HCT116 (cell line): ENCODE results near the gene B4GALNT2. TPM values are rescaled to one million over a fixed set of nuclear protein-coding genes. Genes with fewer than 3 reads are reported as not detected.

Experiments
- ATAC-seq: fragments of 200-7000 bp; cut with Tn5 transposase; 2 replicates; pipeline ENCODE4 v1.9.1; 2020; ENCODE audit warnings: mild to moderate bottlenecking, moderate library complexity
- BruUV-seq: library from RNA; stranded (reverse); fragments of 400-500 nt; replicated peaks from 2 replicates; lab custom pipeline; 2021; lab: Mats Ljungman, UMichigan
- CTCF ChIA-PET: fragments of 300-600 bp; sonication (Branson Sonifier 250); formaldehyde crosslinking; loops from one replicate; lab custom pipeline; 2021; ENCODE audit warnings: antibody characterized with exemption; lab: Charles Lee
- POLR2A ChIA-PET: fragments of 300-600, 350-600 bp; sonication (Branson Sonifier 250); formaldehyde crosslinking; loops from one replicate; lab custom pipeline; 2021; ENCODE audit warnings: antibody characterized with exemption; lab: Charles Lee
- RAD21 ChIA-PET, 2 experiments: fragments of 300-600 bp; sonication (Branson Sonifier 250); formaldehyde crosslinking; loops; one replicate each; lab custom pipeline; 2023; ENCODE audit warnings: low total read pairs in 2 of 2; ENCODE audit not compliant: uncharacterized antibody in 2 of 2, unreplicated experiment in 2 of 2, low non-redundant PET in 1 of 2; lab: Charles Lee
- DNase-seq: peaks from one replicate; pipeline ENCODE4 v3.0.0-alpha.2; 2010; ENCODE audit warnings: low read depth, low spot score
- H2AFZ ChIP-seq: fragments of 200-600 bp; shearing (Covaris generic), sonication (generic); 2 replicates; pipeline ENCODE4 v1.6.1; 2017; ENCODE audit warnings: low read depth, mixed run types, mixed read lengths, antibody characterized with exemption, low read length; ENCODE audit not compliant: poor library complexity, severe bottlenecking
- H3K27ac ChIP-seq: 2 replicates; pipeline ENCODE4 v1.5.1; 2012; ENCODE audit warnings: low read depth, low read length
- H3K27me3 ChIP-seq: fragments of 200-600 bp; sonication (generic); 2 replicates; pipeline ENCODE4 v1.6.1; 2016; ENCODE audit warnings: mixed run types, low read length, mixed read lengths; ENCODE audit not compliant: insufficient read depth
- H3K36me3 ChIP-seq, 2 experiments: fragments of 200-500 bp in 1 of 2; fragments of 200-600 bp in 1 of 2; sonication (Bioruptor generic) in 1 of 2; sonication (generic) in 1 of 2; 2 replicates each; pipeline versions ENCODE4 v1.5.1 to v1.6.1; 2014 to 2016; ENCODE audit warnings: low read length in 2 of 2, inconsistent platforms in 1 of 2, mixed read lengths in 1 of 2, mixed run types in 1 of 2; ENCODE audit not compliant: insufficient read depth in 2 of 2, control insufficient read depth in 1 of 2
- H3K4me1 ChIP-seq, 2 experiments: fragments of 200-600 bp in 1 of 2; sonication (generic) in 1 of 2; 2 replicates each; pipeline versions ENCODE4 v1.5.1 to v1.6.1; 2012 to 2017; ENCODE audit warnings: low read length in 2 of 2, inconsistent platforms in 1 of 2, mild to moderate bottlenecking in 1 of 2, mixed read lengths in 1 of 2, mixed run types in 1 of 2, moderate library complexity in 1 of 2; ENCODE audit not compliant: insufficient read depth in 2 of 2, control insufficient read depth in 1 of 2
- H3K4me2 ChIP-seq: fragments of 200-600 bp; sonication (generic); 2 replicates; pipeline ENCODE4 v1.6.1; 2017; ENCODE audit warnings: mixed run types, low read length, mixed read lengths
- H3K4me3 ChIP-seq, 2 experiments: fragments of 200-600 bp in 1 of 2; sonication (generic) in 1 of 2; replicated peaks in 1 of 2; 2 replicates each; pipeline ENCODE4 v1.5.1; 2011 to 2016; ENCODE audit warnings: low read length in 2 of 2, control low read depth in 1 of 2, low read depth in 1 of 2, mild to moderate bottlenecking in 1 of 2, mixed read lengths in 1 of 2, mixed run types in 1 of 2
- H3K79me2 ChIP-seq: fragments of 200-600 bp; sonication (generic); 2 replicates; pipeline ENCODE4 v1.6.1; 2017; ENCODE audit warnings: mild to moderate bottlenecking, mixed run types, low read length, moderate library complexity, mixed read lengths; ENCODE audit not compliant: insufficient read depth
- H3K9ac ChIP-seq: fragments of 200-600 bp; sonication (generic); 2 replicates; pipeline ENCODE4 v1.6.1; 2016; ENCODE audit warnings: low read length, mixed read lengths
- H3K9me2 ChIP-seq: fragments of 200-600 bp; sonication (generic), shearing (Covaris generic); 2 replicates; pipeline ENCODE4 v1.6.1; 2017; ENCODE audit warnings: mixed run types, mild to moderate bottlenecking, moderate library complexity; ENCODE audit not compliant: insufficient read depth
- H3K9me3 ChIP-seq, 2 experiments: fragments of 200-500 bp in 1 of 2; fragments of 200-600 bp in 1 of 2; sonication (Bioruptor generic) in 1 of 2; sonication (generic) in 1 of 2; 2 replicates each; pipeline ENCODE4 v1.6.1; 2014 to 2017; ENCODE audit warnings: low read length in 2 of 2, mixed read lengths in 2 of 2, inconsistent platforms in 1 of 2, low read depth in 1 of 2, mild to moderate bottlenecking in 1 of 2, mixed run types in 1 of 2, moderate library complexity in 1 of 2; ENCODE audit not compliant: control insufficient read depth in 1 of 2, insufficient read depth in 1 of 2
- H4K20me1 ChIP-seq: fragments of 200-600 bp; sonication (generic), shearing (Covaris generic); 2 replicates; pipeline ENCODE4 v1.6.1; 2017; ENCODE audit warnings: mixed run types, mild to moderate bottlenecking, moderate library complexity; ENCODE audit not compliant: insufficient read depth
- CBX3 ChIP-seq: IDR thresholded peaks from 2 replicates; pipeline ENCODE4 v1.6.1; 2012; ENCODE audit warnings: low read depth
- CEBPB ChIP-seq: IDR thresholded peaks from 2 replicates; pipeline ENCODE4 v1.6.1; 2012; ENCODE audit warnings: low read depth
- EGR1 ChIP-seq: IDR thresholded peaks from 2 replicates; pipeline ENCODE4 v1.6.1; 2012; ENCODE audit warnings: low read depth
- ELF1 ChIP-seq: IDR thresholded peaks from 2 replicates; pipeline ENCODE4 v1.6.1; 2012; ENCODE audit warnings: low read depth, borderline replicate concordance
- EZH2phosphoT487 ChIP-seq: fragments of 200-600 bp; IDR thresholded peaks from 2 replicates; pipeline ENCODE4 v1.6.1; 2018; ENCODE audit warnings: antibody characterized with exemption, borderline replicate concordance
- MAX ChIP-seq: IDR thresholded peaks from 2 replicates; pipeline ENCODE4 v1.6.1; 2012
- POLR2A ChIP-seq: IDR thresholded peaks from 2 replicates; pipeline ENCODE4 v1.7.0; 2011; ENCODE audit warnings: borderline replicate concordance; ENCODE audit not compliant: insufficient read depth, insufficient read length; ENCODE audit errors: extremely low read depth
- POLR2AphosphoS5 ChIP-seq: IDR thresholded peaks from 2 replicates; pipeline ENCODE4 v1.6.1; 2011; ENCODE audit warnings: mild to moderate bottlenecking, low read depth, low read length, moderate library complexity
- RAD21 ChIP-seq: IDR thresholded peaks from 2 replicates; pipeline ENCODE4 v1.6.1; 2012; ENCODE audit warnings: low read depth, mild to moderate bottlenecking
- SIN3A ChIP-seq: IDR thresholded peaks from 2 replicates; pipeline ENCODE4 v1.6.1; 2012; ENCODE audit warnings: low read depth
- SRF ChIP-seq: IDR thresholded peaks from 2 replicates; pipeline ENCODE4 v1.6.1; 2012; ENCODE audit warnings: low read depth
- TCF7L2 ChIP-seq: IDR thresholded peaks from 2 replicates; pipeline ENCODE4 v1.7.0; 2011; ENCODE audit warnings: borderline replicate concordance, inconsistent platforms; ENCODE audit not compliant: insufficient read depth, insufficient read length; ENCODE audit errors: extremely low read depth
- ZBTB33 ChIP-seq: IDR thresholded peaks from 2 replicates; pipeline ENCODE4 v1.6.1; 2011; ENCODE audit warnings: mild to moderate bottlenecking, low read length, moderate library complexity; ENCODE audit not compliant: insufficient replicate concordance; ENCODE audit errors: extremely low read depth
- ZNF274 ChIP-seq: fragments of 200-500 bp; sonication (Bioruptor generic); IDR thresholded peaks from 2 replicates; pipeline ENCODE4 v1.6.1; 2014; ENCODE audit warnings: mild to moderate bottlenecking, low read depth, low read length, inconsistent platforms
- intact Hi-C: fragments of 100-400 bp; cut with micrococcal nuclease; formaldehyde crosslinking; loops from 2 replicates; pipeline ENCODE4 v1.10.0; 2022
- total RNA-seq: library from RNA; stranded (reverse); gene quantifications from one replicate; pipeline ENCODE4 v1.2.1, GENCODE V29; 2021; ENCODE audit not compliant: unreplicated experiment

Gene B4GALNT2
- total RNA-seq, 1 experiment from 2014 or later: not detected

- intact Hi-C loops: no loop called here
- no peaks in the 10 kb centered on the region for H3K9me2 ChIP-seq
- ChIA-PET POLR2A (no interaction called here), CTCF (no interaction called here), RAD21 (interaction anchor here in 1 of 2 experiments (0.6 kb wide), 1 partner anchor 108 kb away, joined by 6 read pairs; no protein-coding TSS in a partner anchor)
- ATAC-seq (no peak), DNase-seq (no peak)
- no peak overlapping the region for H3K4me3 ChIP-seq
- no peak overlapping the region for H3K4me2 ChIP-seq
- no peak overlapping the region for H2AFZ ChIP-seq
- H3K27me3 ChIP-seq: no peaks in the 10 kb centered on the region
- H3K36me3 ChIP-seq: no peaks in the 10 kb centered on the region
- TF ChIP-seq EGR1 (no peak), SRF (no peak), CEBPB (no peak), ZBTB33 (no peak), POLR2A (no peak), TCF7L2 (no peak)
- no peak overlapping the region for H3K27ac ChIP-seq
- H3K9ac ChIP-seq: no peak overlapping the region
- H3K79me2 ChIP-seq: no peaks in the 10 kb centered on the region
- H3K4me1 ChIP-seq: peaks cover 0 to 6% of the 10 kb centered on the region in 2 experiments; a peak in 1 of 4 replicates
- H4K20me1 ChIP-seq: no peaks in the 10 kb centered on the region
- H3K9me3 ChIP-seq: peaks cover 0 to 6% of the 10 kb centered on the region in 2 experiments; a peak in 1 of 4 replicates
- no TSS peak for BruUV-seq
These were observed 50.8 kb downstream of the B4GALNT2 start for GRCh38 chr17:49183341-49183740.

- peaks cover 0 to 6% of the 10 kb centered on the region in 2 experiments; a peak in 1 of 4 replicates for H3K4me1 ChIP-seq
- ATAC-seq: no peak
- CTCF ChIA-PET: no interaction called here
- H4K20me1 ChIP-seq: no peaks in the 10 kb centered on the region
- H2AFZ ChIP-seq: no peak overlapping the region
- POLR2A ChIA-PET: no interaction called here
- H3K9me3 ChIP-seq: peaks cover 0 to 6% of the 10 kb centered on the region in 2 experiments; a peak in 1 of 4 replicates
- no peaks in the 10 kb centered on the region for H3K27me3 ChIP-seq
- no peak for DNase-seq
- H3K79me2 ChIP-seq: no peaks in the 10 kb centered on the region
- H3K9ac ChIP-seq: no peak overlapping the region
- no peaks in the 10 kb centered on the region for H3K36me3 ChIP-seq
- H3K9me2 ChIP-seq: no peaks in the 10 kb centered on the region
- no peak overlapping the region for H3K27ac ChIP-seq
- RAD21 ChIA-PET: interaction anchor here in 1 of 2 experiments (0.6 kb wide), 1 partner anchor 108 kb away, joined by 6 read pairs; no protein-coding TSS in a partner anchor
- no TSS peak for BruUV-seq
- intact Hi-C loops: no loop called here
- no peak overlapping the region for H3K4me2 ChIP-seq
- H3K4me3 ChIP-seq: no peak overlapping the region
- TF ChIP-seq ELF1 (no peak), SIN3A (no peak), MAX (no peak), EZH2phosphoT487 (no peak), CBX3 (no peak), RAD21 (no peak), POLR2AphosphoS5 (no peak), ZBTB33 (no peak), ZNF274 (no peak), EGR1 (no peak)
These were observed 51.2 kb downstream of the B4GALNT2 start for GRCh38 chr17:49183801-49184200.
